Thyroid gland (tissue), 4 donors: Measurements from ENCODE around the gene DHCR24. TPM values are rescaled to one million over a fixed set of nuclear protein-coding genes. Genes with fewer than 3 reads are reported as not detected.

ENCODE experiments used
- DNase-seq, 2 donors: peaks; one replicate each; pipeline ENCODE4 v3.0.0-alpha.2; 2019
- H3K27ac ChIP-seq, 3 donors: fragments of 200-600 bp; sonication (generic); 1 replicate in 2 of 3; 2 replicates in 1 of 3; pipeline ENCODE4 v1.5.1; 2016 to 2019; ENCODE audit warnings: mild to moderate bottlenecking in 1 of 3, moderate library complexity in 1 of 3
- H3K27me3 ChIP-seq: fragments of 200-600 bp; sonication (generic); one replicate; pipeline ENCODE4 v1.5.1; 2019
- H3K36me3 ChIP-seq, 2 donors: fragments of 200-600 bp; sonication (generic); one replicate each; pipeline ENCODE4 v1.5.1; 2016 to 2019
- H3K4me1 ChIP-seq, 2 donors: fragments of 200-600 bp; sonication (generic); one replicate each; pipeline ENCODE4 v1.5.1; 2017 to 2019
- H3K4me3 ChIP-seq, 3 donors: fragments of 200-600 bp; sonication (generic); replicated peaks in 1 of 3; 1 replicate in 2 of 3; 2 replicates in 1 of 3; pipeline ENCODE4 v1.5.1; 2016; ENCODE audit warnings: mild to moderate bottlenecking in 1 of 3
- H3K9me3 ChIP-seq: fragments of 200-600 bp; sonication (generic); one replicate; pipeline ENCODE4 v1.5.1; 2017
- CTCF ChIP-seq, 6 experiments: fragments of 200-600 bp in 3 of 6; fragments of 450-650 bp in 3 of 6; sonication (generic) in 3 of 6; IDR thresholded peaks; one replicate each; pipeline ENCODE4 v1.5.1; 2016 to 2019; ENCODE audit warnings: antibody characterized with exemption in 6 of 6, mild to moderate bottlenecking in 2 of 6, inconsistent platforms in 1 of 6, moderate library complexity in 1 of 6
- POLR2A ChIP-seq, 2 donors: fragments of 450-650 bp; IDR thresholded peaks; one replicate each; pipeline ENCODE4 v1.6.1; 2017; ENCODE audit warnings: antibody characterized with exemption in 2 of 2, mild to moderate bottlenecking in 2 of 2, moderate library complexity in 1 of 2
- WGBS, 2 donors: methylation state at CpG; one replicate each; pipeline ENCODE4 v1.1.5; 2017; 5-methylcytosine and 5-hydroxymethylcytosine counted together
- intact Hi-C: fragments of 100-400 bp; cut with DNase I; formaldehyde crosslinking; loops from one replicate; pipeline ENCODE4 v1.15.1; 2023
- total RNA-seq, 4 donors: library from RNA; depleted of rRNA; stranded (reverse); fragments of >200 nt; gene quantifications; one replicate each; pipeline ENCODE4 v1.2.3, GENCODE V29; 2016

The DHCR24 gene
- total RNA-seq, 4 donors from 2014 or later: 22.4 to 82.2 (median 40.4) TPM

GRCh38 chr1:54812801-54813484 lies 74.1 kb downstream of the DHCR24 start:
- no peaks in the 10 kb centered on the region for H3K9me3 ChIP-seq
- no peak overlapping the region for H3K27ac ChIP-seq
- no peaks in the 10 kb centered on the region for H3K27me3 ChIP-seq
- TF ChIP-seq POLR2A (IDR thresholded peaks at IDR 0.05) (no peak), CTCF (IDR thresholded peaks at IDR 0.05) (no peak)
- H3K4me1 ChIP-seq: no peaks in the 10 kb centered on the region
- intact Hi-C loops: loop anchor here (10.0 kb wide), 1 partner anchor 318 kb away; no protein-coding TSS in a partner anchor
- H3K4me3 ChIP-seq: no peak overlapping the region
- no peak for DNase-seq
- no peaks in the 10 kb centered on the region for H3K36me3 ChIP-seq
- WGBS, 2 donors: 77% methylated on average over 13 of the region's 13 CpGs

- DNase-seq: no peak
- Histone ChIP-seq H3K27ac (no peak overlapping the region), H3K4me1 (no peaks in the 10 kb centered on the region), H3K4me3 (no peak overlapping the region), H3K36me3 (no peaks in the 10 kb centered on the region), H3K9me3 (no peaks in the 10 kb centered on the region), H3K27me3 (no peaks in the 10 kb centered on the region)
- 83 to 84% methylated on average over 7 to 18 of the region's 18 CpGs for WGBS, 2 donors
- no peak for TF ChIP-seq CTCF (IDR thresholded peaks at IDR 0.05)
- intact Hi-C loops: loop anchor here (10.0 kb wide), 1 partner anchor 317 kb away; no protein-coding TSS in a partner anchor
These were observed 75.0 kb downstream of the DHCR24 start for GRCh38 chr1:54811739-54812655.

- Histone ChIP-seq H3K4me3 (no peak overlapping the region), H3K27me3 (no peaks in the 10 kb centered on the region), H3K4me1 (no peaks in the 10 kb centered on the region), H3K36me3 (no peaks in the 10 kb centered on the region), H3K27ac (no peak overlapping the region), H3K9me3 (no peaks in the 10 kb centered on the region)
- WGBS, 2 donors: 86 to 90% methylated on average over 5 of the region's 5 CpGs
- DNase-seq: no peak
- intact Hi-C loops: loop anchor here (10.0 kb wide), 1 partner anchor 316 kb away; no protein-coding TSS in a partner anchor
- TF ChIP-seq CTCF (IDR thresholded peaks at IDR 0.05): no peak
These were observed 75.9 kb downstream of the DHCR24 start for GRCh38 chr1:54811066-54811465.

GRCh38 chr1:54810153-54810942 lies 76.6 kb downstream of the DHCR24 start:
- Histone ChIP-seq H3K4me1 (no peaks in the 10 kb centered on the region), H3K9me3 (no peaks in the 10 kb centered on the region), H3K4me3 (no peak overlapping the region), H3K36me3 (no peaks in the 10 kb centered on the region), H3K27me3 (no peaks in the 10 kb centered on the region), H3K27ac (no peak overlapping the region)
- TF ChIP-seq POLR2A (IDR thresholded peaks at IDR 0.05) (no peak), CTCF (IDR thresholded peaks at IDR 0.05) (peak; percentile 40 to 90 (median 78))
- WGBS, 2 donors: 32 to 34% methylated on average over 13 of the region's 13 CpGs
- intact Hi-C loops: loop anchor here (10.0 kb wide), 1 partner anchor 316 kb away; no protein-coding TSS in a partner anchor
- peak; percentile 57 to 62 for DNase-seq
